ENCODE data around the gene AOAH. TPM values are rescaled to one million over a fixed set of nuclear protein-coding genes. Genes with fewer than 3 reads are reported as not detected.

AOAH gene
- total and polyA plus RNA-seq, 9 of the 15 experiments (the other 6 are each of a cell fraction or from before 2014, with no cell fraction given) = not detected

GRCh38 chr7:36747280-36748016 is 23.2 kb upstream of the AOAH start:
- ATAC-seq (no peak), DNase-seq (ENCODE audit: extremely low read depth in 1 of 4, low spot score in 3 of 4) (no peak), FAIRE-seq (no peak)
- H3K27me3 ChIP-seq (ENCODE audit: control insufficient read depth in 2 of 2, insufficient read depth in 2 of 2, low read length in 2 of 2) = peaks cover 0 to 7% of the 10 kb centered on the region in 2 experiments; a peak in 1 of 5 replicates
- WGBS (ENCODE audit: insufficient coverage, low coverage, missing lambda C conversion rate) = 0% methylated on average over 4 of the region's 4 CpGs
- no peak overlapping the region for H3K4me2 ChIP-seq (ENCODE audit: insufficient read depth, low read length)
- in situ Hi-C loops (cut with MboI) = no loop called here
- no peaks in the 10 kb centered on the region for H3K9me1 ChIP-seq (ENCODE audit: control insufficient read depth, insufficient read depth, low read length)
- BruUV-seq (replicated peaks) = no TSS peak
- H3K4me3 ChIP-seq = no peak overlapping the region
- H3K9me3 ChIP-seq (replicated peaks; ENCODE audit: control insufficient read depth, insufficient read depth, low read depth, low read length) = no peaks in the 10 kb centered on the region
- no peaks in the 10 kb centered on the region for H4K20me1 ChIP-seq (replicated peaks; ENCODE audit: control insufficient read depth, insufficient read depth, low read length)
- POLR2A ChIA-PET = interaction anchor here (0.6 to 0.7 kb wide), 2 partner anchors 60 to 209 kb away, joined by 4 to 5 read pairs; no protein-coding TSS in a partner anchor
- no peak overlapping the region for H3K9ac ChIP-seq (ENCODE audit: insufficient read depth in 1 of 2, low read depth in 2 of 2, low read length in 2 of 2)
- no peaks in the 10 kb centered on the region for H3K4me1 ChIP-seq (replicated peaks in 1 of 2; ENCODE audit: control insufficient read depth in 2 of 2, insufficient read depth in 2 of 2, low read length in 2 of 2)
- no peak overlapping the region for H2AFZ ChIP-seq (ENCODE audit: low read depth, low read length)
- no peak overlapping the region for H3K27ac ChIP-seq (ENCODE audit: extremely low read depth, low read depth, low read length)
- H3K36me3 ChIP-seq (ENCODE audit: control insufficient read depth, insufficient read depth, low read length) = no peaks in the 10 kb centered on the region
- CTCF ChIA-PET (ENCODE audit: low intra/inter-chr PET ratio) = no interaction called here
- intact Hi-C loops (cut with micrococcal nuclease) = no loop called here
- H3K79me2 ChIP-seq (ENCODE audit: control insufficient read depth, insufficient read depth, low read length) = no peaks in the 10 kb centered on the region
- TF ChIP-seq MAZ (CRISPR knock-in tag; conservative IDR thresholded peaks at IDR 0.05 in 1 of 2, IDR thresholded peaks at IDR 0.05 in 1 of 2) (no peak), CHAMP1 (IDR thresholded peaks at IDR 0.05) (no peak), TBP (optimal IDR thresholded peaks at IDR 0.05; ENCODE audit: low read depth, low read length) (no peak), NR0B1 (IDR thresholded peaks at IDR 0.05; ENCODE audit: partially characterized antibody) (no peak), E2F5 (CRISPR knock-in tag; IDR thresholded peaks at IDR 0.05) (no peak), DIDO1 (tag; IDR thresholded peaks at IDR 0.05; ENCODE audit: low read depth) (no peak), VEZF1 (CRISPR knock-in tag; IDR thresholded peaks at IDR 0.05) (no peak), ARID1B (IDR thresholded peaks at IDR 0.05) (no peak), CREB1 (IDR thresholded peaks at IDR 0.05) (no peak), CREB1 (CRISPR knock-in tag; IDR thresholded peaks at IDR 0.05) (no peak), MXD1 (CRISPR knock-in tag; IDR thresholded peaks at IDR 0.05; ENCODE audit: borderline replicate concordance, poor library complexity, severe bottlenecking) (no peak), GATAD2B (IDR thresholded peaks at IDR 0.05; ENCODE audit: borderline replicate concordance) (no peak), ESRRA (IDR thresholded peaks at IDR 0.05; ENCODE audit: borderline replicate concordance, low read depth) (no peak), ZFP1 (CRISPR knock-in tag; IDR thresholded peaks at IDR 0.05) (no peak)
